ENCODE data around the gene CALML3.

DNA sequence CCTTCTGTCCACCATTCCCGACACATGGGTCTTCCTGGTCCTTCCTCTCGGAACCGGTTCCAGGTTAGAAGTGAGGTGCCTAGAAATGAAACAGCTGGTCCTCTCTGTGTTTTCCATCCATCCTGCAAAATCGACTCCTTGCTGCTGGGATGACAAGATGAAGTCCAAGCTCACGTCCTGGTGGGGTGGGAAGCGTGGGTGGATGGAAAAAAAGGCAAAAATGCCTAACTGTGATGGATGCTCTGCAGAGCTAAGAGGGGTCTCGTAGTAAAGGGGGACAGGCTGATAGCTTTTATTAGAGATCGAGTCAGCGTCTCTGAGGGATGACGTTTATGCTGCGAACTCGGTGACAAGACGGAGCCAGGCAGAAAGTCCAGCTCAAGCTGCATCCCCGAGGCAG is 39.5 kb upstream of the CALML3 start:
- TF ChIP-seq EZH2 (IDR thresholded peaks at IDR 0.05; ENCODE audit: low read length, unreplicated experiment), result no peak
- TF ChIP-seq, protein P1, sequence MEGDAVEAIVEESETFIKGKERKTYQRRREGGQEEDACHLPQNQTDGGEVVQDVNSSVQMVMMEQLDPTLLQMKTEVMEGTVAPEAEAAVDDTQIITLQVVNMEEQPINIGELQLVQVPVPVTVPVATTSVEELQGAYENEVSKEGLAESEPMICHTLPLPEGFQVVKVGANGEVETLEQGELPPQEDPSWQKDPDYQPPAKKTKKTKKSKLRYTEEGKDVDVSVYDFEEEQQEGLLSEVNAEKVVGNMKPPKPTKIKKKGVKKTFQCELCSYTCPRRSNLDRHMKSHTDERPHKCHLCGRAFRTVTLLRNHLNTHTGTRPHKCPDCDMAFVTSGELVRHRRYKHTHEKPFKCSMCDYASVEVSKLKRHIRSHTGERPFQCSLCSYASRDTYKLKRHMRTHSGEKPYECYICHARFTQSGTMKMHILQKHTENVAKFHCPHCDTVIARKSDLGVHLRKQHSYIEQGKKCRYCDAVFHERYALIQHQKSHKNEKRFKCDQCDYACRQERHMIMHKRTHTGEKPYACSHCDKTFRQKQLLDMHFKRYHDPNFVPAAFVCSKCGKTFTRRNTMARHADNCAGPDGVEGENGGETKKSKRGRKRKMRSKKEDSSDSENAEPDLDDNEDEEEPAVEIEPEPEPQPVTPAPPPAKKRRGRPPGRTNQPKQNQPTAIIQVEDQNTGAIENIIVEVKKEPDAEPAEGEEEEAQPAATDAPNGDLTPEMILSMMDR (conservative IDR thresholded peaks at IDR 0.05; ENCODE audit: low read depth, low read length), result no peak

Measured in PC-3 (cell line).